Gastroesophageal sphincter (tissue), 4 donors: ENCODE results near the gene HTR3C. TPM values are rescaled to one million over a fixed set of nuclear protein-coding genes. Genes with fewer than 3 reads are reported as not detected.

ENCODE experiments used
- ATAC-seq: fragments of 150-250 bp; one replicate; pipeline ENCODE4 v1.9.1; 2016; ENCODE audit warnings: mild to moderate bottlenecking, moderate library complexity
- H3K27ac ChIP-seq, 4 donors: fragments of 200-600 bp; sonication (generic) in 3 of 4; 1 replicate in 3 of 4; 2 replicates in 1 of 4; pipeline ENCODE4 v1.5.1; 2016 to 2019
- H3K27me3 ChIP-seq: fragments of 200-600 bp; sonication (generic); one replicate; pipeline ENCODE4 v1.5.1; 2019
- H3K36me3 ChIP-seq, 2 donors: fragments of 200-600 bp; sonication (generic); one replicate each; pipeline ENCODE4 v1.5.1; 2019; ENCODE audit warnings: control low read depth in 1 of 2
- H3K4me1 ChIP-seq, 3 donors: fragments of 200-600 bp; sonication (generic); 1 replicate in 2 of 3; 2 replicates in 1 of 3; pipeline ENCODE4 v1.5.1; 2016 to 2019; ENCODE audit warnings: control low read depth in 2 of 3
- H3K4me3 ChIP-seq, 2 donors: fragments of 200-600 bp; sonication (generic); one replicate each; pipeline ENCODE4 v1.5.1; 2019; ENCODE audit warnings: mild to moderate bottlenecking in 1 of 2, moderate library complexity in 1 of 2
- H3K9me3 ChIP-seq, 3 donors: fragments of 200-600 bp; sonication (generic); one replicate each; pipeline ENCODE4 v1.5.1; 2017 to 2019; ENCODE audit warnings: control low read depth in 2 of 3
- EP300 ChIP-seq: sonication (generic); formaldehyde crosslinking; IDR thresholded peaks from one replicate; pipeline ENCODE4 v1.6.1; 2017; ENCODE audit warnings: antibody characterized with exemption, mild to moderate bottlenecking
- POLR2A ChIP-seq, 2 donors: fragments of 450-650 bp; IDR thresholded peaks; one replicate each; pipeline ENCODE4 v1.6.1; 2017; ENCODE audit warnings: antibody characterized with exemption in 2 of 2, mild to moderate bottlenecking in 2 of 2, moderate library complexity in 1 of 2
- POLR2AphosphoS5 ChIP-seq: sonication (generic); formaldehyde crosslinking; IDR thresholded peaks from one replicate; pipeline ENCODE4 v1.6.1; 2017; ENCODE audit warnings: antibody characterized with exemption
- WGBS, 2 donors: methylation state at CpG; one replicate each; pipeline ENCODE4 v1.1.5; 2018; ENCODE audit warnings: low coverage in 1 of 2; 5-methylcytosine and 5-hydroxymethylcytosine counted together
- total RNA-seq, 4 donors: library from RNA; depleted of rRNA; stranded (reverse); fragments of >200 nt; gene quantifications; one replicate each; pipeline ENCODE4 v1.1.0, GENCODE V29; 2016
- TF ChIP-seq, protein P1 (sequence below), 4 experiments: fragments of 200-600 bp in 2 of 4; fragments of 450-650 bp in 2 of 4; sonication (generic) in 1 of 4; IDR thresholded peaks; one replicate each; pipeline ENCODE4 v1.5.1; 2017 to 2019; ENCODE audit warnings: antibody characterized with exemption in 4 of 4, mild to moderate bottlenecking in 2 of 4, moderate library complexity in 2 of 4

The HTR3C gene
- total RNA-seq, 4 donors from 2014 or later = not detected

DNA sequence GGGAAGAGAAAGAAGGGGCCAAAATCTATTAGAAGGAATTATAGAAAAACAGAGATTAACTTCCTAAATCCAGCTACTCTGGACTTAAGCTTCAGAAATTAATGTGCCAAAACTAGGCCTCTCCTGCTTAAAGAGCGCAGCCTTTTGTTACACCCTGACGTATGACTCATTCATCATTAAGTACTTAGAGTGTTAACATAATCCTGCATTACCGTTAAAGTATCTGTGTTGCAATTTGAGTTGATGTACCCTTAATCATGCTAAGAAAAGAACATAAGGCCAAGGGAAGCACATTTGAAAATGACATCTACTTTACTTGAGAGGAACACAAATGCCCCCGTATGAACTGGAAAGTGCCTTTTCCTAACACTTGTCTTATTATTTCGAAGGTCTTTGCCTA, 13.4 kb upstream of the HTR3C start:
- TF ChIP-seq, protein P1, sequence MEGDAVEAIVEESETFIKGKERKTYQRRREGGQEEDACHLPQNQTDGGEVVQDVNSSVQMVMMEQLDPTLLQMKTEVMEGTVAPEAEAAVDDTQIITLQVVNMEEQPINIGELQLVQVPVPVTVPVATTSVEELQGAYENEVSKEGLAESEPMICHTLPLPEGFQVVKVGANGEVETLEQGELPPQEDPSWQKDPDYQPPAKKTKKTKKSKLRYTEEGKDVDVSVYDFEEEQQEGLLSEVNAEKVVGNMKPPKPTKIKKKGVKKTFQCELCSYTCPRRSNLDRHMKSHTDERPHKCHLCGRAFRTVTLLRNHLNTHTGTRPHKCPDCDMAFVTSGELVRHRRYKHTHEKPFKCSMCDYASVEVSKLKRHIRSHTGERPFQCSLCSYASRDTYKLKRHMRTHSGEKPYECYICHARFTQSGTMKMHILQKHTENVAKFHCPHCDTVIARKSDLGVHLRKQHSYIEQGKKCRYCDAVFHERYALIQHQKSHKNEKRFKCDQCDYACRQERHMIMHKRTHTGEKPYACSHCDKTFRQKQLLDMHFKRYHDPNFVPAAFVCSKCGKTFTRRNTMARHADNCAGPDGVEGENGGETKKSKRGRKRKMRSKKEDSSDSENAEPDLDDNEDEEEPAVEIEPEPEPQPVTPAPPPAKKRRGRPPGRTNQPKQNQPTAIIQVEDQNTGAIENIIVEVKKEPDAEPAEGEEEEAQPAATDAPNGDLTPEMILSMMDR (IDR thresholded peaks at IDR 0.05) = no peak
- TF ChIP-seq POLR2AphosphoS5 = peak; percentile 99
- 43 to 44% methylated on average over 5 of the region's 5 CpGs for WGBS, 2 donors

DNA sequence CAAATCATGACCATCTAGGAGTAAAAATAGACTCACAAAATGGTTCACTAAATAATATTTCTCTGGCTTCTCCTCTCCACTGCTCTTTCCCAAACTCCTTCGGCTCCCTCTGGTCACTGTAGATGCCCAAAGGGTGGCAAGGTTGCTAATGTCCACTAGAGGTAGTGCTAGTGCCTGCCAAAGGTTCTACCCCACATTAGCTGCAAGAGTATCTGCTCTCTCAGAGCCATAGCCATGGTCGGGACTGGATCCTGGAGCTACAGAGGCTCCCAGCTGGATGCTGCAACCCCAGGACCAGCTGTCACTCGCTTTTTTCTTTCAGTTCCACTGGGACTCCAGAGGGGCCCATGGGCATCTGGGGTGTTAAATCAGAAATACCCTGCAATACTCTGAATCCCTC, 12.8 kb upstream of the HTR3C start:
- no peaks in the 10 kb centered on the region for H3K36me3 ChIP-seq
- H3K27me3 ChIP-seq = no peaks in the 10 kb centered on the region
- peak overlapping the region in 3 of 4 donors; percentile 4 to 69 (median 50) for H3K27ac ChIP-seq
- WGBS, 2 donors = 51 to 60% methylated on average over 3 of the region's 3 CpGs
- no peak overlapping the region for H3K4me3 ChIP-seq
- peaks cover 0 to 8% (median 0%) of the 10 kb centered on the region in 3 donors for H3K4me1 ChIP-seq
- TF ChIP-seq, protein P1 (IDR thresholded peaks at IDR 0.05) = no peak
- TF ChIP-seq EP300 (no peak), POLR2AphosphoS5 (no peak), POLR2A (IDR thresholded peaks at IDR 0.05) (no peak)
- ATAC-seq = no peak
- H3K9me3 ChIP-seq = no peaks in the 10 kb centered on the region

More for the DNA sequence above, 13.4 kb upstream of the HTR3C start:
- Histone ChIP-seq H3K4me1 (peaks cover 0 to 8% (median 0%) of the 10 kb centered on the region in 3 donors), H3K36me3 (no peaks in the 10 kb centered on the region), H3K27ac (peak overlapping the region in 3 of 4 donors; percentile 4 to 69 (median 50)), H3K4me3 (no peak overlapping the region), H3K9me3 (no peaks in the 10 kb centered on the region), H3K27me3 (no peaks in the 10 kb centered on the region)
- peak; percentile 85 for ATAC-seq

DNA sequence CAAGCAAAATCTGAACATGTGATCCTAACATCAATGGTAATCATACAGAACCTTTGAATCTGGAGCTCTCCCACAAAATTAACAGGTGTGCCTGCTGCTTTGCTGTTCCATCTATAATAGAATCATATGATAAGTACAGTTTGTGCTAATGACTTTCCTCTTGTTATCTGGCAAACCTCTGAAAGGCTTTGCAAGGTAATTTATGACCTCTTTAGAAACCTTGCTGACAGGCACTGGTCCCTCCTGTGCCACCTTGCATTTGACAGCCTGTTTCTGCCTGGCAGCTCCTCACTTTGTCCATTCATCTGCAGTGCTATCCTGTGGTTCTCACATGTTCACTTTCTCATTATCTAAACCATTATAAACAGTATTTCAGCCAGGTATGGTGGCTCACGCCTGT, 10.2 kb upstream of the HTR3C start:
- no peaks in the 10 kb centered on the region for H3K36me3 ChIP-seq
- ATAC-seq = no peak
- TF ChIP-seq POLR2AphosphoS5 (no peak), EP300 (no peak), POLR2A (IDR thresholded peaks at IDR 0.05) (no peak)
- TF ChIP-seq, protein P1 (IDR thresholded peaks at IDR 0.05) = no peak
- H3K27ac ChIP-seq = no peak overlapping the region
- H3K4me3 ChIP-seq = no peak overlapping the region
- H3K27me3 ChIP-seq = no peaks in the 10 kb centered on the region
- peaks cover 0 to 8% (median 0%) of the 10 kb centered on the region in 3 donors for H3K4me1 ChIP-seq
- H3K9me3 ChIP-seq = no peaks in the 10 kb centered on the region
- 60 to 100% methylated on average over 1 of the region's 1 CpG for WGBS, 2 donors

DNA sequence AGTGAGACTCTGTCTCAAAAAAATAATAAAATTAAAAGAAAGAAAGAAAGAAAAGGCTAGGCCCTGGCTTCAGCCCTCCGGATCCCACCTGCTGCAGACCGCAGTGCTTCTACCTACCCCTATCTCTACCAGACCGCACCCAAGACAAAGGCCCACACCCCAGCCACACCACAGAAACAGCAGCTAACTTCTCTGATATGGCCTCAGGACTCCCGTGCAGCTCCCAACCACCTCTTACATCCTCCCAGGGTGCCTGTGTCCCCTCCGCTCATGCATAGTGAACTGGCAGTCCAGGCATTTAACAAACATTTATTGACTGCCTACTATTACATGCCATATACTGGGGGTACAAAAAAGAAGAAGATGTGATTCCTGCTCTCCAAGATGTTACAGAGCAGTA, 6.9 kb upstream of the HTR3C start:
- WGBS, 2 donors = 90 to 94% methylated on average over 4 to 5 of the region's 5 CpGs
- no peak for ATAC-seq
- Histone ChIP-seq H3K9me3 (no peaks in the 10 kb centered on the region), H3K4me3 (no peak overlapping the region), H3K4me1 (no peaks in the 10 kb centered on the region), H3K36me3 (no peaks in the 10 kb centered on the region), H3K27me3 (no peaks in the 10 kb centered on the region), H3K27ac (no peak overlapping the region)
- no peak for TF ChIP-seq POLR2AphosphoS5
- no peak for TF ChIP-seq POLR2A (IDR thresholded peaks at IDR 0.05)
- TF ChIP-seq, protein P1 (IDR thresholded peaks at IDR 0.05) = no peak
- TF ChIP-seq EP300 = no peak

DNA sequence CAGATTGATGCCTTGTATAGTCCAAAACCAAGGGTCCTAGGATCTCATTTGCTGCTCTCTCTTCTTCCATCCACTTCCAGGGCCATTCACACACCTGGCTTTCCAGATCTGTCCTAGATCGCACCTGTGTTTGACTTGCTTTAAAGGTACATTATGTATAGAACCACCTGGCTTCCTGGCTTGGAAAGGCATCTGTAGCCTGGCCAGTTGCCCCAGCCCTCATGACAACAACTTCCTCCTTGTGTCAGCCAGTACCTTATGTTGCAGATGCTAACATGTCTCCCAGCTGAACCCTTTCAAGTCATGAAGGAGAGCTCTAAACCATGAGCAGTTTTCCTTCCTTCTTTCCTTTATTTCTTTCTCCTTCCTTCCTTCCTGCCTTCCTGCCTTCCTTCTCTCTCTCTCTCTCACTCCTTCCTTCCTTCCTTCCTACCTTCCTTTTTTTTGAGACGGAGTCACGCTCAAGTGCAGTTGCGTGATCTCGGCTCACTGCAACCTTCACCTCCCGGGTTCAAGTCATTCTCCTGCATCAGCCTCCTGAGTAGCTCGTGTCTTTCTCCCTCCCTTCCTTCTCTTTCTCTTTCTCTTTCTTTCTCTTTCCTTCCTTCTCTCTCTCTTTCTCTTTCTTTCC, 2.5 kb upstream of the HTR3C start:
- no peaks in the 10 kb centered on the region for H3K36me3 ChIP-seq
- WGBS, 2 donors = 77 to 87% methylated on average over 5 to 6 of the region's 7 CpGs

More for the DNA sequence above, 2.5 kb upstream of the HTR3C start:
- Histone ChIP-seq H3K27ac (no peak overlapping the region), H3K4me1 (no peaks in the 10 kb centered on the region), H3K9me3 (no peaks in the 10 kb centered on the region), H3K4me3 (no peak overlapping the region), H3K27me3 (peaks cover 9% of the 10 kb centered on the region)
- ATAC-seq = no peak
- no peak for TF ChIP-seq POLR2AphosphoS5
- no peak for TF ChIP-seq EP300
- TF ChIP-seq, protein P1 (IDR thresholded peaks at IDR 0.05) = no peak
- TF ChIP-seq POLR2A (IDR thresholded peaks at IDR 0.05) = no peak
